Heart left ventricle (tissue), 16 donors: ENCODE data around the gene CNIH3. TPM values are rescaled to one million over a fixed set of nuclear protein-coding genes. Genes with fewer than 3 reads are reported as not detected.
"Not testable (repeated sequence)": the region's sequence is repeated elsewhere in the genome, so short reads cannot be mapped to it uniquely, and the experiment has no call there.

Experiments used
- ATAC-seq, 4 donors: fragments of 200-7000 bp; cut with Tn5 transposase; one replicate each; pipeline ENCODE4 v1.9.1; 2020 to 2022; ENCODE audit warnings: moderate library complexity in 4 of 4, mild to moderate bottlenecking in 3 of 4, moderate number of reproducible peaks in 1 of 4
- DNase-seq, 5 donors: peaks; one replicate each; pipeline ENCODE4 v3.0.0-alpha.2; 2020
- H3K27ac ChIP-seq, 12 donors: fragments of 200-600 bp; sonication (generic) in 4 of 12; one replicate each; pipeline versions ENCODE4 v1.5.0 to v1.8.0; 2016 to 2022; ENCODE audit warnings: mild to moderate bottlenecking in 2 of 12
- H3K27me3 ChIP-seq, 9 donors: fragments of 200-600 bp; sonication (generic) in 2 of 9; one replicate each; pipeline versions ENCODE4 v1.5.1 to v1.8.0; 2016 to 2022; ENCODE audit warnings: mild to moderate bottlenecking in 3 of 9
- H3K36me3 ChIP-seq, 9 donors: fragments of 200-600 bp; sonication (generic) in 2 of 9; one replicate each; pipeline versions ENCODE4 v1.5.0 to v1.8.0; 2018 to 2022; ENCODE audit warnings: mild to moderate bottlenecking in 2 of 9
- H3K4me1 ChIP-seq, 12 donors: fragments of 200-600 bp; sonication (generic) in 4 of 12; one replicate each; pipeline versions ENCODE4 v1.5.0 to v1.8.0; 2016 to 2022; ENCODE audit warnings: mild to moderate bottlenecking in 3 of 12
- H3K4me3 ChIP-seq, 12 donors: fragments of 200-600 bp; sonication (generic) in 4 of 12; one replicate each; pipeline versions ENCODE4 v1.5.0 to v1.8.0; 2017 to 2022; ENCODE audit warnings: mild to moderate bottlenecking in 9 of 12, moderate library complexity in 4 of 12
- H3K9me3 ChIP-seq, 12 donors: fragments of 200-600 bp; sonication (generic) in 4 of 12; one replicate each; pipeline versions ENCODE4 v1.5.0 to v1.8.0; 2016 to 2022; ENCODE audit warnings: mild to moderate bottlenecking in 1 of 12
- CTCF ChIP-seq, 12 donors: fragments of 200-600 bp; sonication (generic) in 4 of 12; IDR thresholded peaks; one replicate each; pipeline versions ENCODE4 v1.5.0 to v1.8.0; 2018 to 2022; ENCODE audit warnings: antibody characterized with exemption in 12 of 12, mild to moderate bottlenecking in 5 of 12
- POLR2A ChIP-seq, 2 donors: fragments of 450-650 bp; IDR thresholded peaks; one replicate each; pipeline ENCODE4 v1.6.1; 2017; ENCODE audit warnings: antibody characterized with exemption in 2 of 2, mild to moderate bottlenecking in 2 of 2, moderate library complexity in 2 of 2
- WGBS, 4 donors: extraction: QIAGEN DNeasy Blood & Tissue Kit in 2 of 4; methylation state at CpG; one replicate each; pipeline versions ENCODE4 v1.1.5 to v1.1.7; 2013 to 2018; 5-methylcytosine and 5-hydroxymethylcytosine counted together
- intact Hi-C, 10 donors: fragments of 100-400 bp; cut with DNase I; formaldehyde crosslinking; loops; one replicate each; pipeline versions ENCODE4 v1.11.1 to v1.14.2; 2022
- polyA plus RNA-seq, 2 donors: library from polyadenylated mRNA; stranded (reverse); fragments of 200-250 nt; gene quantifications; one replicate each; pipeline ENCODE4 v1.2.3, GENCODE V29; 2013
- total RNA-seq, 9 donors: library from RNA; depleted of rRNA in 2 of 9; stranded (reverse); fragments of >200 nt in 2 of 9; fragmentation: NEBNext Ultra II Directional in 3 of 9; extraction: Animal tissue kit (Norgen Biotek cat#: 25700) in 3 of 9; gene quantifications; one replicate each; pipeline versions ENCODE4 v1.1.0 to v1.2.4, GENCODE V29; 2016 to 2023
- donor health status: ischemic (EF 13 %, LVEDD 7.1; RV severe dilation, severe dysfunction).
- donor health status: healthy with polysubstance abuse.
- donor health status: DM: no; HTN: yes; CAD: no.
- donor health status: DM: no; HTN: no; CAD: no.
- donor health status: ischemic (EF 25% LVEDD 6.9; RV normal size, moderate dysfunction).
- donor health status: ischemic (EF 25% LVEDD 5.7; RV mildly dilated, moderate dysfunction).
- donor health status: healthy.
- donor health status: DM: yes; HTN: yes; CAD: no.
- donor health status: ischemic (EF 35%, LVEDD 5.7; RV mildly dilated, moderate dysfunction).
- donor health status: nonischemic (EF 11% LVEDD 7.7; RV severe dilation, severe dysfunction).
- donor health status: DM: yes; HTN: yes; CAD: no.
- donor health status: PGD.
- donor health status: ischemic (EF 29% LVEDD 5.4; RV normal size, mild dysfunction).
- donor health status: nonischemic (EF 23%, LVEDD 6.1; RV moderate dilation, normal function).

The CNIH3 gene
- total and polyA plus RNA-seq, 11 donors, result 0.34 to 2.6 (median 0.62) TPM; not detected in 2

- H3K4me3 ChIP-seq, result no peak overlapping the region
- 29 to 46% (median 39%) methylated on average over 7 of the region's 7 CpGs for WGBS, 4 donors
- DNase-seq (no peak), ATAC-seq (no peak)
- no peaks in the 10 kb centered on the region for H3K36me3 ChIP-seq
- TF ChIP-seq CTCF (IDR thresholded peaks at IDR 0.05) (no peak), POLR2A (IDR thresholded peaks at IDR 0.05) (no peak)
- H3K27me3 ChIP-seq, result peaks cover 0 to 3% (median 0%) of the 10 kb centered on the region in 9 donors
- intact Hi-C loops, result no loop called here
- no peaks in the 10 kb centered on the region for H3K4me1 ChIP-seq
- no peaks in the 10 kb centered on the region for H3K9me3 ChIP-seq
- H3K27ac ChIP-seq, result no peak overlapping the region
Observed at GRCh38 chr1:224684979-224685425, 68.9 kb downstream of the CNIH3 start.

- H3K27ac ChIP-seq, intact Hi-C loops, ATAC-seq, H3K27me3 ChIP-seq, DNase-seq, H3K9me3 ChIP-seq, H3K4me3 ChIP-seq, H3K4me1 ChIP-seq, H3K36me3 ChIP-seq: not testable (repeated sequence)
- 79 to 95% (median 85%) methylated on average over 3 of the region's 3 CpGs for WGBS, 4 donors
Observed at GRCh38 chr1:224686140-224686539, 70.0 kb downstream of the CNIH3 start.

- H3K27me3 ChIP-seq, result peaks cover 0 to 3% (median 0%) of the 10 kb centered on the region in 9 donors
- H3K4me3 ChIP-seq, result no peak overlapping the region
- no peak for ATAC-seq
- intact Hi-C loops, result no loop called here
- WGBS, 4 donors, result 67 to 75% (median 69%) methylated on average over 4 of the region's 4 CpGs
- no peak overlapping the region for H3K27ac ChIP-seq
- no peak for DNase-seq
- no peaks in the 10 kb centered on the region for H3K36me3 ChIP-seq
- no peaks in the 10 kb centered on the region for H3K4me1 ChIP-seq
- TF ChIP-seq POLR2A (IDR thresholded peaks at IDR 0.05) (no peak), CTCF (IDR thresholded peaks at IDR 0.05) (no peak)
- no peaks in the 10 kb centered on the region for H3K9me3 ChIP-seq
Observed at GRCh38 chr1:224687465-224687864, 71.3 kb downstream of the CNIH3 start.

GRCh38 chr1:224689374-224689773 lies 73.3 kb downstream of the CNIH3 start:
- Histone ChIP-seq H3K27me3 (peaks cover 0 to 3% (median 0%) of the 10 kb centered on the region in 9 donors), H3K27ac (no peak overlapping the region), H3K4me3 (no peak overlapping the region), H3K4me1 (no peaks in the 10 kb centered on the region), H3K36me3 (no peaks in the 10 kb centered on the region), H3K9me3 (no peaks in the 10 kb centered on the region)
- intact Hi-C loops, result no loop called here
- WGBS, 4 donors, result 58 to 66% (median 62%) methylated on average over 9 of the region's 9 CpGs
- DNase-seq (no peak), ATAC-seq (no peak)
- TF ChIP-seq POLR2A (IDR thresholded peaks at IDR 0.05), result no peak
- no peak for TF ChIP-seq CTCF (IDR thresholded peaks at IDR 0.05)

GRCh38 chr1:224690576-224690975 lies 74.5 kb downstream of the CNIH3 start:
- Histone ChIP-seq H3K4me1 (no peaks in the 10 kb centered on the region), H3K36me3 (no peaks in the 10 kb centered on the region), H3K27ac (no peak overlapping the region), H3K4me3 (no peak overlapping the region), H3K9me3 (no peaks in the 10 kb centered on the region), H3K27me3 (peaks cover 0 to 3% (median 0%) of the 10 kb centered on the region in 9 donors)
- intact Hi-C loops, result no loop called here
- TF ChIP-seq CTCF (IDR thresholded peaks at IDR 0.05) (no peak), POLR2A (IDR thresholded peaks at IDR 0.05) (no peak)
- WGBS, 4 donors, result 86 to 97% (median 95%) methylated on average over 4 of the region's 4 CpGs
- ATAC-seq, result no peak
- DNase-seq, result no peak
